Activated CD8-positive, alpha-beta T cell treated with anti-CD3 and anti-CD28 coated beads for 36 hours (primary cell): Measurements from ENCODE around the gene GPR139. TPM values are rescaled to one million over a fixed set of nuclear protein-coding genes. Genes with fewer than 3 reads are reported as not detected.

Source experiments
- ATAC-seq: fragments of 200-7000 bp; cut with Tn5 transposase; one replicate; pipeline ENCODE4 v1.10.0; 2021; ENCODE audit warnings: mild to moderate bottlenecking, moderate library complexity
- CTCF ChIA-PET: fragments of 350-600 bp; sonication (Branson Sonifier 250); formaldehyde crosslinking; loops from one replicate; lab custom pipeline; 2021; ENCODE audit warnings: antibody characterized with exemption; lab: Charles Lee
- POLR2A ChIA-PET: fragments of 350-600 bp; sonication (Branson Sonifier 250); formaldehyde crosslinking; loops from one replicate; lab custom pipeline; 2021; ENCODE audit warnings: antibody characterized with exemption; lab: Charles Lee
- DNase-seq: peaks from one replicate; pipeline ENCODE4 v3.0.0-alpha.2; 2020
- H3K27ac Mint-ChIP-seq: one replicate; pipeline ENCODE4 v1.8.0; 2021; ENCODE audit warnings: mild to moderate bottlenecking, mixed read lengths
- H3K27me3 Mint-ChIP-seq: one replicate; pipeline ENCODE4 v1.8.0; 2021; ENCODE audit warnings: mixed read lengths
- H3K36me3 Mint-ChIP-seq: one replicate; pipeline ENCODE4 v1.8.0; 2021; ENCODE audit warnings: low read depth, mixed read lengths
- H3K4me1 Mint-ChIP-seq: one replicate; pipeline ENCODE4 v1.8.0; 2021; ENCODE audit warnings: low read depth, mixed read lengths
- H3K4me3 Mint-ChIP-seq: one replicate; pipeline ENCODE4 v1.8.0; 2021; ENCODE audit warnings: mild to moderate bottlenecking, moderate library complexity, mixed read lengths
- H3K9me3 Mint-ChIP-seq: one replicate; pipeline ENCODE4 v1.8.0; 2021; ENCODE audit warnings: mixed read lengths
- CTCF ChIP-seq: fragments of 200-600 bp; IDR thresholded peaks from one replicate; pipeline ENCODE4 v1.8.0; 2022; ENCODE audit warnings: antibody characterized with exemption, mild to moderate bottlenecking
- intact Hi-C: fragments of 100-400 bp; cut with micrococcal nuclease; formaldehyde crosslinking; loops from one replicate; pipeline ENCODE4 v1.10.0; 2022
- total RNA-seq, 2 experiments: library from RNA; stranded (reverse); gene quantifications; one replicate each; pipeline ENCODE4 v1.2.3, GENCODE V29; 2021

GPR139 gene
- total RNA-seq, 2 experiments from 2014 or later: not detected

- POLR2A ChIA-PET: no interaction called here
- Mint-ChIP-seq H3K27ac (no peak overlapping the region), H3K9me3 (no peaks in the 10 kb centered on the region), H3K36me3 (no peaks in the 10 kb centered on the region), H3K4me1 (no peaks in the 10 kb centered on the region), H3K4me3 (no peak overlapping the region), H3K27me3 (peaks cover 4% of the 10 kb centered on the region)
- intact Hi-C loops: no loop called here
- ATAC-seq: no peak
- no peak for DNase-seq
- CTCF ChIA-PET: no interaction called here
- TF ChIP-seq CTCF: no peak
Measured at GRCh38 chr16:20061132-20061531, 12.6 kb downstream of the GPR139 start.

DNA sequence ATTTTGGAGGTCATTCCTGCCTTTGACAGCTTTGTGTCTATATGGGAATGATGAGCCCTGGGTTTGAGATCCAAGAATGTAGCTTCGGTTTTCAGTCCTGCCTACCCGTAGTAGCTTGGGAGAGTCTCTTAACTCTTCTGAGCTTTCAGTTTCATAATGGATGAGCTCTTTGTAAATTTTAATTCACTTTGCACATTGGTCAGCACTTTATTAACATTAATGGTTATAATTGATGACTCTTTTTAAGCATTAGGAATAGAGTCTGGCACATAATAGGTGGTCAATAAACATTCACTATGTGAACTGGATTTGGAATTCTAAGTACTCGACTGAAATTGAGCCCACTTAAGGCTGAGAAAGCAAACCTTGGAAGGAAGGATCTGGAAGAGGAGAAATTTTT is 17.3 kb downstream of the GPR139 start:
- no peak for TF ChIP-seq CTCF
- ATAC-seq (no peak), DNase-seq (no peak)
- CTCF ChIA-PET: no interaction called here
- Mint-ChIP-seq H3K9me3 (no peaks in the 10 kb centered on the region), H3K4me3 (no peak overlapping the region), H3K27me3 (peaks cover 4% of the 10 kb centered on the region), H3K36me3 (no peaks in the 10 kb centered on the region), H3K27ac (no peak overlapping the region), H3K4me1 (no peaks in the 10 kb centered on the region)
- intact Hi-C loops: no loop called here
- POLR2A ChIA-PET: no interaction called here

DNA sequence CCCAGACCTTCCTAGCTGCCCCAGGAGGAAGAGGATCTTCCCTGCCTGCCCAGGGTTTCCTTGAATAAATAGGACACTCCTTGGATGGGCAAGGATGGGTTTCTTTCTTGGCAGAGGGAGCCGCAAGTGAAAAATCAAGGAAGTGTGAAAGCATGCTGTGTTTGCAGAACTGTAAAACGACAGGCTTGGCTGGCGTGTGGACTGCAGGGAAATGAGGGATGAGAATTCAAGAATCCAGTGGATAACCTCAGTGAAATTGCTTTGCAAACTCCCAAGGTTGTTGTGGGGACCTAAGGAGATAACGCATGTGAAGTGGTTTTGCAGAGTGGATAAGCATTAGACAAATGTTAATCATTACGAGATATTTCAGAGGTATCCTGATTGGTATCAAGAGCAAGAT is 20.4 kb downstream of the GPR139 start:
- CTCF ChIA-PET: no interaction called here
- H3K4me1 Mint-ChIP-seq: no peaks in the 10 kb centered on the region
- no peaks in the 10 kb centered on the region for H3K27me3 Mint-ChIP-seq
- H3K36me3 Mint-ChIP-seq: no peaks in the 10 kb centered on the region
- intact Hi-C loops: no loop called here
- no peak for ATAC-seq
- H3K27ac Mint-ChIP-seq: no peak overlapping the region
- no peaks in the 10 kb centered on the region for H3K9me3 Mint-ChIP-seq
- no peak overlapping the region for H3K4me3 Mint-ChIP-seq
- no peak for TF ChIP-seq CTCF
- no peak for DNase-seq
- POLR2A ChIA-PET: no interaction called here

GRCh38 chr16:20051611-20052010 is 22.1 kb downstream of the GPR139 start:
- H3K4me1 Mint-ChIP-seq: no peaks in the 10 kb centered on the region
- H3K27ac Mint-ChIP-seq: no peak overlapping the region
- TF ChIP-seq CTCF: no peak
- POLR2A ChIA-PET: no interaction called here
- no peak overlapping the region for H3K4me3 Mint-ChIP-seq
- intact Hi-C loops: no loop called here
- DNase-seq (no peak), ATAC-seq (no peak)
- H3K27me3 Mint-ChIP-seq: no peaks in the 10 kb centered on the region
- no peaks in the 10 kb centered on the region for H3K9me3 Mint-ChIP-seq
- no peaks in the 10 kb centered on the region for H3K36me3 Mint-ChIP-seq
- CTCF ChIA-PET: no interaction called here

GRCh38 chr16:20051147-20051546 is 22.5 kb downstream of the GPR139 start:
- no peaks in the 10 kb centered on the region for H3K27me3 Mint-ChIP-seq

More at GRCh38 chr16:20051147-20051546, 22.5 kb downstream of the GPR139 start:
- intact Hi-C loops: no loop called here
- ChIA-PET CTCF (no interaction called here), POLR2A (no interaction called here)
- Mint-ChIP-seq H3K4me1 (no peaks in the 10 kb centered on the region), H3K4me3 (no peak overlapping the region), H3K27ac (no peak overlapping the region), H3K36me3 (no peaks in the 10 kb centered on the region), H3K9me3 (no peaks in the 10 kb centered on the region)
- no peak for DNase-seq
- ATAC-seq: no peak
- no peak for TF ChIP-seq CTCF
